GM13977 (cell line): ENCODE results near the gene ACOT11.

Experiments used
- DNase-seq: peaks from one replicate; pipeline ENCODE4 v3.0.0; 2012; ENCODE audit warnings: low spot score
- in situ Hi-C: fragments of 300-500 bp; cut with MboI; formaldehyde crosslinking; loops from one replicate; pipeline ENCODE4 v1.12.0; 2022; ENCODE audit warnings: low sequenced_read_pairs, low pct_unique_long_range_greater_than_20kb, mixed read lengths, inconsistent platforms; ENCODE audit not compliant: unreplicated experiment
- TF ChIP-seq, protein P1 (sequence below): IDR thresholded peaks from 2 replicates; pipeline ENCODE4 v1.5.1; 2012; ENCODE audit warnings: mild to moderate bottlenecking, control low read depth; ENCODE audit not compliant: insufficient read depth; ENCODE audit errors: extremely low read depth, missing control alignments

Gene ACOT11

DNA sequence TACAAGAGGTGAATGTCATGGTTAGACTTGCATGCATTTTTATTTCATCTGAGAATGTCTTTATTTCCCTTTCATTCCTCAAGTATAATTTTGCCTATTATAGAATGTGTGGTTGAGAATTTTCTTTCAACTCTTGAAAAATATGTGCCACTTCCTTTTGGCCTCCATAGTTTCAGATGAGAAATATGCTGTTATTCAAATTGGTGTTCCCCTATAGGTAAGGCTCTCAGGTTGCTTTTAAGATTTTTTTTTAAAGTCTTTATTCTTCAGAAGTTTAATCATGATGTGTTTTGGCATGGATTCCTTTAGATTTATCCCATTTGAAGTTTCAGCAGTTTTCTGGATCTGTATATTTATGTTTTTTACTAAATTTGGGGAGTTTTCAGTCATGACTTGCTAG is 95.7 kb downstream of the ACOT11 start:
- no peak for DNase-seq
- TF ChIP-seq, protein P1, sequence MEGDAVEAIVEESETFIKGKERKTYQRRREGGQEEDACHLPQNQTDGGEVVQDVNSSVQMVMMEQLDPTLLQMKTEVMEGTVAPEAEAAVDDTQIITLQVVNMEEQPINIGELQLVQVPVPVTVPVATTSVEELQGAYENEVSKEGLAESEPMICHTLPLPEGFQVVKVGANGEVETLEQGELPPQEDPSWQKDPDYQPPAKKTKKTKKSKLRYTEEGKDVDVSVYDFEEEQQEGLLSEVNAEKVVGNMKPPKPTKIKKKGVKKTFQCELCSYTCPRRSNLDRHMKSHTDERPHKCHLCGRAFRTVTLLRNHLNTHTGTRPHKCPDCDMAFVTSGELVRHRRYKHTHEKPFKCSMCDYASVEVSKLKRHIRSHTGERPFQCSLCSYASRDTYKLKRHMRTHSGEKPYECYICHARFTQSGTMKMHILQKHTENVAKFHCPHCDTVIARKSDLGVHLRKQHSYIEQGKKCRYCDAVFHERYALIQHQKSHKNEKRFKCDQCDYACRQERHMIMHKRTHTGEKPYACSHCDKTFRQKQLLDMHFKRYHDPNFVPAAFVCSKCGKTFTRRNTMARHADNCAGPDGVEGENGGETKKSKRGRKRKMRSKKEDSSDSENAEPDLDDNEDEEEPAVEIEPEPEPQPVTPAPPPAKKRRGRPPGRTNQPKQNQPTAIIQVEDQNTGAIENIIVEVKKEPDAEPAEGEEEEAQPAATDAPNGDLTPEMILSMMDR = no peak
- in situ Hi-C loops = no loop called here

DNA sequence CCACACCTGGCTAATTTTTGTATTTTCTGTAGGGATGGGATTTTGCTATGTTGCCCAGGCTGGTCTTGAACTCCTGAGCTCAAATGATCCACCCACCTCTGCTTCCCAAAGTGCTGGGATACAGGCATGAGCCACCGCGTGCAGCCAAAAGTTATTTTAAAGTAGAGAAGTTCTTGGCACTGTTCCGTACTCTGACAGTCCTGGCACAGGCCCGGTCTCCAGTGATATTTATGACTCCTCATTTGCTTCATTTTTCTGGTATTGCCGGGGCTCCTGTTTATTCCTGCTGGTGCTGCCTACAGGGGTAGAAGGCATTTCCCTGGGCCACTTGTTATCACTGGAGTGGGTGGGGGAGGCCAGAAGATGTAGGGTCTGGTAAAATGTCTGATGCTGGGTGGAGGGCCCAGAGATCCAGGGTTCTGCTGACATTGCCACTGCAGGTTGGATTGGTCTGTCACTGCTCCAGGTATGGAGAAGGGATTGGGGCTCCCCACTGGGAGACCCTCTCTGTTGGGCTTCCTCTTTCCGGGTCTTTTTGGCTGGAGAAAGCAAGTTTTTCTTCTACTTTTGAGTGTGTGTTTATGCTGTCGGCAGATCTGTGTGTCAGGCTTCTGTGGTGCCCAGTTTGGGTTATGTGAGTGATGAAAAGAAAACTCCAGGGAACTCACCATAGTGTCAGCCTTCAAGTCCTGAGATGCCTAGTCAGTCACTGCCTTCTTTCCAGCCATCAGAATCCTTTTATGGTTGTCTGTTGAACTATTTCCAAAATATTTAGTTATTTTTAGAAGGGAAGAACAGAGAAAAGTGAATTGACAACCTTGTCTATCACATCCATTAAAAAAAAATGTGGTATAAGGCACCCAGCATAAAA is 98.0 kb downstream of the ACOT11 start:
- DNase-seq = no peak
- in situ Hi-C loops = no loop called here
- TF ChIP-seq, protein P1 = no peak

DNA sequence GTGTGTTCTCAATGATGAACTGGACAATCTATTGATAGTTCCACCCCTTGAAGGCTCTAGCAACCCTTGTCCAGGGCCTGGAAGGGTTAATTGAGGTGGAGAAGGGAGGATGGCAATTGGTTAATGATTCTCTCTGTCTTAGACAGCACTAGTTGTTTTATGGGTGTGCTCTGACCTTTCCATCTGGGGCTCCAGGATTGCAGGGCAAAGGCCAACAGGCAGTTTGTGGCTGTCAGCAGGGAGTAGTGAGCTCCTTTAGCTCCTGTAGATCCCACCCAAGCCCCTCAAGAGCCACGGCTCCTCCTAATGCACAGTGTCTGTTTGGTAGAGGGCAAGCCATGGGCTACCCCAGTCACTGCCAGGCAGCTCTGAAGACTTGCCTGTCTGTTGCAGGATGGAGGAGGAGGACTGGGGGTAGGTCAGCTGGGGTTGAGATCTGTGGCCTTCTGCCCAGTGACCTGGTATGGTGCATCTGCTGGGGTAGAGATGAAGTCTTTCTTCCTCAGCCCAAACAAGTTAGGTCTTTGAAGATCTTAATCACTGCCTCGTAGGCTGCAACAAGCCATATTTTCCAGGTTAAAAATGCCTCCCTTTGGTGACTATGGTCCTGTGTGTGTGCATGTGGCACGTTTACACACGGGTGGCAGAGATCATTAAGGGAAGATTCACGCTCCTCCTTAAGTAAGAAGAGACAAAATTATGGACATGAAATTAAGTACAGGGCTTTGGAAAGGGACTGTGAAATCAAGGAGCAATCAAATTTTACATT is 101.3 kb downstream of the ACOT11 start:
- TF ChIP-seq, protein P1 = no peak
- in situ Hi-C loops = no loop called here
- DNase-seq = no peak

DNA sequence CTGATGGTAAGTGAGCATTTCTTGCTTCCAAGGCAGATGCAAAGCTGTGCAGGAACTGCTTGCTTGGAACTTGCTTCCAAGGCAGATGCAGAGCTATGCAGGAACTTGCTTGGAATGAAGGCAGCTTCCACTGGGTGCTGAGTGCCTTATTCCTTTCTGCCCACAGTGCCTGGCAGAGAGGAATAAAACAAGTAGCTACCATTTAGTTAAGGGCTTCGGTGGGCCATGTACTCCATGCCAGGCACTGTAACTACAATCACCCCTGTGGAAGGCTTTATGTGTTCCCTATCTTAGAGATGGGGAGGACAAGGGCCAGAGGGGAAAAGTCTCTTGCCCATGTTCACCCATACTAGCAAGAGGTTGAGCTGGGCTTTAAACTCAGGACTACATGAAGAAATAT is 101.9 kb downstream of the ACOT11 start:
- DNase-seq = no peak
- TF ChIP-seq, protein P1 = no peak
- in situ Hi-C loops = no loop called here

DNA sequence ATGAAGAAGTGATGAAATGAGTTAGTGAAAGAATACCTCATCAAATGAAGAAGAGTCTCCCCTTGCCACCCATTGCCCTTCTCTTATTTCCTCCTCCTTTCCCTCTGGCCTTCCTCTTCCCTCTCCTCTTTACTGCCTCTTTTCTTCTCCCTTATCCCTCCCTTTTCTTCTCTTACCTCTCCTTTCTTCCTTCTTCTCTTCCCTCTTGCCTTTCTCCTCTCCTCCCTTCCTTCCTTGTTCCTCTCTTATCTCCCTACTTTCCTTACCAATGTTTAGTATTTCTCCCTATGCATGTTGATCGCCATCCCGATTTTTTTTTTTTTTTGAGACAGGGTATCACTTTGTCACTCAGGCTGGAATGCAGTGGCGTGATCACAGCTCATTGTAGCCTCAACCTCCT is 102.4 kb downstream of the ACOT11 start:
- in situ Hi-C loops = no loop called here
- DNase-seq = no peak
- TF ChIP-seq, protein P1 = no peak

DNA sequence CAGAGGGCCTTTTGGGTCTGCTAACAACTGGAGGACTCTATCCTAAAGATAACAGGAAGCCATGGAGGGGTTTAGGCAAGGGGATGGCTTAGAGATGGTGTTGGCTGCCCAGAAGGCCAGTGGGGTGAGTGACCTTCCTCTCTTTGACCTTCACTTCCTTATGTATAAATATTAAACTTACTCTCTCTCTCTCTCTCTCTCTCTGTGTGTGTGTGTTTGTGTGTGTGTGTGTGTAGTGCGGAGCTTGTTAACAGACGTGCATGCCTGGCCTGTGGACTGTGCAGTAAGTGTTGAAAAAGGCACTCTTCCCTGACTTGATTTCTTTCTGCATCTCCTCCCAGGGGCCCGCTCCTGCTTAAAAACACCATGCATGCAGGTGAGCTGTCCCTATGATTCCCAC is 103.6 kb downstream of the ACOT11 start:
- in situ Hi-C loops = no loop called here
- DNase-seq = no peak
- TF ChIP-seq, protein P1 = no peak
